HepG2 (cell line): ENCODE results near the gene TCF7L2. TPM values are rescaled to one million over a fixed set of nuclear protein-coding genes. Genes with fewer than 3 reads are reported as not detected.

Experiments used
- ZNF598 ChIP-seq: sonication (generic); formaldehyde crosslinking; IDR thresholded peaks from 2 replicates; pipeline ENCODE4 v1.5.1; 2020; ENCODE audit warnings: mild to moderate bottlenecking, missing genetic modification reagents, borderline replicate concordance
- ZNF883 ChIP-seq: sonication (generic); formaldehyde crosslinking; IDR thresholded peaks from 2 replicates; pipeline ENCODE4 v1.5.1; 2020; ENCODE audit warnings: mild to moderate bottlenecking, missing genetic modification reagents; ENCODE audit errors: not compliant biosample characterization
- polyA plus RNA-seq, 8 experiments: library from polyadenylated mRNA; depleted of rRNA in 3 of 8; stranded (reverse) in 7 of 8; unstranded in 1 of 8; fragments of >200 nt; fragmentation: Illumina TruSeq in 4 of 8; extraction: Trizol in 4 of 8; gene quantifications; 2 replicates each; pipeline versions ENCODE4 v1.2.1 to v1.2.3, GENCODE V29; 2011 to 2016; ENCODE audit warnings: low read depth in 4 of 8, missing spikeins in 1 of 8, mixed read lengths in 1 of 8; ENCODE audit not compliant: insufficient read depth in 1 of 8
- total RNA-seq, 5 experiments: library from RNA; depleted of rRNA; stranded (reverse); fragments of >200 nt; fragmentation: Illumina TruSeq; extraction: Trizol; gene quantifications; 2 replicates each; pipeline ENCODE4 v1.2.3, GENCODE V29; 2016; ENCODE audit warnings: low read depth in 1 of 5
- TF ChIP-seq, protein P1 (sequence below): sonication (generic); formaldehyde crosslinking; IDR thresholded peaks from 2 replicates; pipeline ENCODE4 v1.5.0; 2020; ENCODE audit warnings: mild to moderate bottlenecking, missing genetic modification reagents, borderline replicate concordance

Gene TCF7L2
- total and polyA plus RNA-seq, 2 of the 13 experiments (the other 11 are each of a cell fraction or from before 2014, with no cell fraction given), result 3.9 to 13.7 TPM

DNA sequence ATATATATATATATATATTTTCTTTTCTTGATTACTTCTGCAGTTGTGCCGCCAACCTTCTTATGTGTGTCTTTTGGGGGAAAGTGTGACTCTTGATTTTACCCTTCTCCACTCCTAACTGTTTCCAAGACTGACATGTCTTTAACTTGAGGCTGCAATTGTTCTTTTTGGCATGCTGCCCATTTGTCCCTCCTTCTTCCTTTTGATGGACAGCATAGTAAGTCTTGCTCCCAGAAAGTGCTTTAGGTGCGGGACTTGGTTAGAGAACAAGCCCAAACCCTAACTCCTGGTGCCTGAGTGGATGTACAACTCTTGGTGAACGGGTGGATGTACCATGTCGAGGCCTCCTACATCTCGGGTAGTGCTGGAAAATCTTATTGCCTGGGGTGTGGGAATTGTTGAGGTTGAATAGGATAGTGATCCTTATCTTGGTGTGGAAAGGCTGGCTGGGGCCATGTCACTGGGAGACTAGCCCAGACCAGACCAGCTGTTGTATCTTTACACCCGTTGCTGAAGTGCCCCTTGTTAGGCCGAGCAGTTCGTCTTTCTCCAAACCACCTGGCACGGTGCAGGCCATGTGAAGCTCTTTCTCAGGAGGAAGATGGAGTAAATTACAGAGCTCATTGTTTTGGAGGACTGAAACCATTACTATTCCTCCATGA, 16.3 kb downstream of the TCF7L2 start (continued):
- TF ChIP-seq, protein P1, sequence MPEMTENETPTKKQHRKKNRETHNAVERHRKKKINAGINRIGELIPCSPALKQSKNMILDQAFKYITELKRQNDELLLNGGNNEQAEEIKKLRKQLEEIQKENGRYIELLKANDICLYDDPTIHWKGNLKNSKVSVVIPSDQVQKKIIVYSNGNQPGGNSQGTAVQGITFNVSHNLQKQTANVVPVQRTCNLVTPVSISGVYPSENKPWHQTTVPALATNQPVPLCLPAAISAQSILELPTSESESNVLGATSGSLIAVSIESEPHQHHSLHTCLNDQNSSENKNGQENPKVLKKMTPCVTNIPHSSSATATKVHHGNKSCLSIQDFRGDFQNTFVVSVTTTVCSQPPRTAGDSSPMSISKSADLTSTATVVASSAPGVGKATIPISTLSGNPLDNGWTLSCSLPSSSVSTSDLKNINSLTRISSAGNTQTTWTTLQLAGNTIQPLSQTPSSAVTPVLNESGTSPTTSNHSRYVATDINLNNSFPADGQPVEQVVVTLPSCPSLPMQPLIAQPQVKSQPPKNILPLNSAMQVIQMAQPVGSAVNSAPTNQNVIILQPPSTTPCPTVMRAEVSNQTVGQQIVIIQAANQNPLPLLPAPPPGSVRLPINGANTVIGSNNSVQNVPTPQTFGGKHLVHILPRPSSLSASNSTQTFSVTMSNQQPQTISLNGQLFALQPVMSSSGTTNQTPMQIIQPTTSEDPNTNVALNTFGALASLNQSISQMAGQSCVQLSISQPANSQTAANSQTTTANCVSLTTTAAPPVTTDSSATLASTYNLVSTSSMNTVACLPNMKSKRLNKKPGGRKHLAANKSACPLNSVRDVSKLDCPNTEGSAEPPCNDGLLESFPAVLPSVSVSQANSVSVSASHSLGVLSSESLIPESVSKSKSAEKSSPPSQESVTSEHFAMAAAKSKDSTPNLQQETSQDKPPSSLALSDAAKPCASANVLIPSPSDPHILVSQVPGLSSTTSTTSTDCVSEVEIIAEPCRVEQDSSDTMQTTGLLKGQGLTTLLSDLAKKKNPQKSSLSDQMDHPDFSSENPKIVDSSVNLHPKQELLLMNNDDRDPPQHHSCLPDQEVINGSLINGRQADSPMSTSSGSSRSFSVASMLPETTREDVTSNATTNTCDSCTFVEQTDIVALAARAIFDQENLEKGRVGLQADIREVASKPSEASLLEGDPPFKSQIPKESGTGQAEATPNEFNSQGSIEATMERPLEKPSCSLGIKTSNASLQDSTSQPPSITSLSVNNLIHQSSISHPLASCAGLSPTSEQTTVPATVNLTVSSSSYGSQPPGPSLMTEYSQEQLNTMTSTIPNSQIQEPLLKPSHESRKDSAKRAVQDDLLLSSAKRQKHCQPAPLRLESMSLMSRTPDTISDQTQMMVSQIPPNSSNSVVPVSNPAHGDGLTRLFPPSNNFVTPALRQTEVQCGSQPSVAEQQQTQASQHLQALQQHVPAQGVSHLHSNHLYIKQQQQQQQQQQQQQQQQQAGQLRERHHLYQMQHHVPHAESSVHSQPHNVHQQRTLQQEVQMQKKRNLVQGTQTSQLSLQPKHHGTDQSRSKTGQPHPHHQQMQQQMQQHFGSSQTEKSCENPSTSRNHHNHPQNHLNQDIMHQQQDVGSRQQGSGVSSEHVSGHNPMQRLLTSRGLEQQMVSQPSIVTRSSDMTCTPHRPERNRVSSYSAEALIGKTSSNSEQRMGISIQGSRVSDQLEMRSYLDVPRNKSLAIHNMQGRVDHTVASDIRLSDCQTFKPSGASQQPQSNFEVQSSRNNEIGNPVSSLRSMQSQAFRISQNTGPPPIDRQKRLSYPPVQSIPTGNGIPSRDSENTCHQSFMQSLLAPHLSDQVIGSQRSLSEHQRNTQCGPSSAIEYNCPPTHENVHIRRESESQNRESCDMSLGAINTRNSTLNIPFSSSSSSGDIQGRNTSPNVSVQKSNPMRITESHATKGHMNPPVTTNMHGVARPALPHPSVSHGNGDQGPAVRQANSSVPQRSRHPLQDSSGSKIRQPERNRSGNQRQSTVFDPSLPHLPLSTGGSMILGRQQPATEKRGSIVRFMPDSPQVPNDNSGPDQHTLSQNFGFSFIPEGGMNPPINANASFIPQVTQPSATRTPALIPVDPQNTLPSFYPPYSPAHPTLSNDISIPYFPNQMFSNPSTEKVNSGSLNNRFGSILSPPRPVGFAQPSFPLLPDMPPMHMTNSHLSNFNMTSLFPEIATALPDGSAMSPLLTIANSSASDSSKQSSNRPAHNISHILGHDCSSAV (CRISPR knock-in tag), result no peak
- no peak for TF ChIP-seq ZNF598 (CRISPR knock-in tag)
- TF ChIP-seq ZNF883 (CRISPR knock-in tag), result no peak
- TF ChIP-seq, all 625 proteins: peak for 0
